ENCODE results near the gene SF3B3. TPM values are rescaled to one million over a fixed set of nuclear protein-coding genes. Genes with fewer than 3 reads are reported as not detected.

The SF3B3 gene
- polyA plus RNA-seq, 4 donors: 361 to 418 (median 369) TPM

DNA sequence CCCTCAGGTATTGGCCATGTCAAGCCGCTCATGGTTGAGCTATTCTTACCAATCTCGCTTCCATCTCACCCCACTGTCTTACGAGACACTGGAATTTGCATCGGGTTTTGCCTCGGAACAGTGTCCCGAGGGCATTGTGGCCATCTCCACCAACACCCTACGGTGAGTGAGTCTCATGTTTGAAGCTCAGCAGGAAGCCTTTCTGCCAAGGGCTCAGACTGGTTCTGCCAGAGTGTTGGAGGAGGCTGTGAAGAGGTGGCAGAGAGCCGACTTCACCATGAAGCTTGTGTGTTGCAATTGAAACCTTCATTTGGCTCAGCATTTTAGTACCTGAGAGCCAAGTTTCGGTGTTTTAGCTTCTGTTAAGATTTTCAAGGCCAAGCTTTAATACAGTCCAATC, 38.0 kb downstream of the SF3B3 start:
- no peak for DNase-seq (ENCODE audit: low read depth in 4 of 4, low spot score in 3 of 4)

DNA sequence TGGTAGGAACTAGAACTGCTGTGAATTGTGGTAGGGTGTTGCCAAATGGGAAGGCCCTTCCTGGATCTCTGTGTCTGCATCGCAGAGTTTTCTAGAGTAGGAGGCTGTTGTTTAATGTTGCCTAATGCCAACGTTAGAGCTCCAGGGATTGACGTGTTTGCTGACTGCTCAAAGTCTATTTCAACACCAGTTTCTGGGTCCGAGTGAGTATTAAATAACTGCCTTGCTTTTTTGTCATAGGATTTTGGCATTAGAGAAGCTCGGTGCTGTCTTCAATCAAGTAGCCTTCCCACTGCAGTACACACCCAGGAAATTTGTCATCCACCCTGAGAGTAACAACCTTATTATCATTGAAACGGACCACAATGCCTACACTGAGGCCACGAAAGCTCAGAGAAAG, 40.0 kb downstream of the SF3B3 start:
- DNase-seq (ENCODE audit: low read depth in 4 of 4, low spot score in 3 of 4): no peak

DNA sequence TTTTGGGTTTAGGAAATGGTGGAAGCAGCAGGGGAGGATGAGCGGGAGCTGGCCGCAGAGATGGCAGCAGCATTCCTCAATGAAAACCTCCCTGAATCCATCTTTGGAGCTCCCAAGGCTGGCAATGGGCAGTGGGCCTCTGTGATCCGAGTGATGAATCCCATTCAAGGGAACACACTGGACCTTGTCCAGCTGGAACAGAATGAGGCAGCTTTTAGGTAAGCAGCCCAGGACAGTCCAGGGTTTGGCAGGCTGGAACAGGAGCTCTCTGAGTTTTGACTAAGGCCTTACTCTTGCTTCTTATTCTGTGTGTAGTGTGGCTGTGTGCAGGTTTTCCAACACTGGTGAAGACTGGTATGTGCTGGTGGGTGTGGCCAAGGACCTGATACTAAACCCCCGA, 41.4 kb downstream of the SF3B3 start:
- DNase-seq (ENCODE audit: low read depth in 4 of 4, low spot score in 3 of 4): no peak

DNA sequence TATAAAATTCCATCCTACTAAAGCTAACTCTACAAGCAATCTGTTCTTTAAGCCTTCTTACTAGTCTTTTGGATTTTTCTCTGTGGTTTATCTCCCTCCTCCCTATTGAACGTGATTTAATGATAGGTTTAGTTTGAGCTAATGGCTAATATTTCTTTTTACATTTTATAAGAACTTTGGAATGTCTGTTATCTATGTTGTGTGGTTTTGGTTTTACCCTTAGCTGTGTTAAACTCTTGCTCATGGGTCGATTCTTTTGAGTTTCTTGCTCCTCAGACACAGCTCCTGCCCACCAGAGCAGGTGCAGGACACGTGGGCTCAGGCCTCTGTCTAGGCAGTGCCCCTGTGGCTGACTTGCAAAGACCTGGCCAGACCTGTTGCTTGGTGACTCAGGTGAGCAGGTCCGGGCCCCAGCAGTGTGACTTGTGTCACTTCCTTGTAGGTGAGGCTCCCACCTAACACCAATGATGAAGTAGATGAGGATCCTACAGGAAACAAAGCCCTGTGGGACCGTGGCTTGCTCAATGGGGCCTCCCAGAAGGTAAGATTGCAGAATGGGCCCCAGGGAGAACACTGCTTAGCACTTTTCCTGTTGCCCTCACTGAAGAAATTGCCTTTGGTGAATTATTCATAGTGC, 45.1 kb downstream of the SF3B3 start:
- DNase-seq (ENCODE audit: low read depth in 4 of 4, low spot score in 3 of 4): no peak

DNA sequence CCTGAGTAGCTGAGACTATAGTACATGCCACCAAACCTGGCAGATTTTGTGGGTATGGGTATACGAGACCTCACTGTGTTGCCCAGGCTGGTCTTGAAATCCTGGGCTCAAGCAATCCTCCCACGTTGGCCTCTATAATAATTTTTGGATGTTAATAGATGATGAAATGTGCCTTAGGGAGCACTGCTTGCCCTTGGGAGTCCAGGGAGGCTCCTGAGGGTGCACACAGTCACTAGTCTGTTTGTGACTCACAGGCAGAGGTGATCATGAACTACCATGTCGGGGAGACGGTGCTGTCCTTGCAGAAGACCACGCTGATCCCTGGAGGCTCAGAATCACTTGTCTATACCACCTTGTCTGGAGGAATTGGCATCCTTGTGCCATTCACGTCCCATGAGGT, 46.1 kb downstream of the SF3B3 start:
- DNase-seq (ENCODE audit: low read depth in 4 of 4, low spot score in 3 of 4): no peak

DNA sequence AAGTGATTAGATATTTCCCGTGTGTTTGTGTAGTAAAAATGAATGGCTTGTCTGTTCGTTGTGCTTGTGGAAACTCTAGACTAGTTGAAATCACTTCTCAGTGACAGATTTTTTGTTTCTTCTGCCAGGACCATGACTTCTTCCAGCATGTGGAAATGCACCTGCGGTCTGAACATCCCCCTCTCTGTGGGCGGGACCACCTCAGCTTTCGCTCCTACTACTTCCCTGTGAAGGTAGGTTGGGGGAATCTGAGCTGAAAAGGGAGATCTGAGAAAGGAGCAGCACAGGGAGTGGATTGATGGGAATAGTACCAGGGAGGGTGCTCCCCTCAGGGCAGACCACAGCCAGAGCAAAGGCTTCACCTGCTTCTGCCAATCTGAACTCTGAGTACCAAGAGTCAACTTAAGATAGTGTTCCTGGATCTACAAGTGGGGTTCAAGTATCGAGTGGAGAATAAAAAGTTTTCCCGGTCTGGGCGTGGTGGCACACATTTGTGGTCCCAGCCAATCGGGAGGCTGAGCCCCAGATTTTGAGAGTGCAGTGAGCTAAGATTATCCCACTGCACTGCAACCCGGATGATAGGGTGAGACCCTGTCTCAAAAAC, 47.5 kb downstream of the SF3B3 start:
- no peak for DNase-seq (ENCODE audit: low read depth in 4 of 4, low spot score in 3 of 4)

DNA sequence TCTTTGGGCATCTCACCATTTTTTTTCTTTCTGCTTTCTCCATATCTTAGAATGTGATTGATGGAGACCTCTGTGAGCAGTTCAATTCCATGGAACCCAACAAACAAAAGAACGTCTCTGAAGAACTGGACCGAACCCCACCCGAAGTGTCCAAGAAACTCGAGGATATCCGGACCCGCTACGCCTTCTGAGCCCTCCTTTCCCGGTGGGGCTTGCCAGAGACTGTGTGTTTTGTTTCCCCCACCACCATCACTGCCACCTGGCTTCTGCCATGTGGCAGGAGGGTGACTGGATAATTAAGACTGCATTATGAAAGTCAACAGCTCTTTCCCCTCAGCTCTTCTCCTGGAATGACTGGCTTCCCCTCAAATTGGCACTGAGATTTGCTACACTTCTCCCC, 48.0 kb downstream of the SF3B3 start:
- no peak for DNase-seq (ENCODE audit: low read depth in 4 of 4, low spot score in 3 of 4)

DNA sequence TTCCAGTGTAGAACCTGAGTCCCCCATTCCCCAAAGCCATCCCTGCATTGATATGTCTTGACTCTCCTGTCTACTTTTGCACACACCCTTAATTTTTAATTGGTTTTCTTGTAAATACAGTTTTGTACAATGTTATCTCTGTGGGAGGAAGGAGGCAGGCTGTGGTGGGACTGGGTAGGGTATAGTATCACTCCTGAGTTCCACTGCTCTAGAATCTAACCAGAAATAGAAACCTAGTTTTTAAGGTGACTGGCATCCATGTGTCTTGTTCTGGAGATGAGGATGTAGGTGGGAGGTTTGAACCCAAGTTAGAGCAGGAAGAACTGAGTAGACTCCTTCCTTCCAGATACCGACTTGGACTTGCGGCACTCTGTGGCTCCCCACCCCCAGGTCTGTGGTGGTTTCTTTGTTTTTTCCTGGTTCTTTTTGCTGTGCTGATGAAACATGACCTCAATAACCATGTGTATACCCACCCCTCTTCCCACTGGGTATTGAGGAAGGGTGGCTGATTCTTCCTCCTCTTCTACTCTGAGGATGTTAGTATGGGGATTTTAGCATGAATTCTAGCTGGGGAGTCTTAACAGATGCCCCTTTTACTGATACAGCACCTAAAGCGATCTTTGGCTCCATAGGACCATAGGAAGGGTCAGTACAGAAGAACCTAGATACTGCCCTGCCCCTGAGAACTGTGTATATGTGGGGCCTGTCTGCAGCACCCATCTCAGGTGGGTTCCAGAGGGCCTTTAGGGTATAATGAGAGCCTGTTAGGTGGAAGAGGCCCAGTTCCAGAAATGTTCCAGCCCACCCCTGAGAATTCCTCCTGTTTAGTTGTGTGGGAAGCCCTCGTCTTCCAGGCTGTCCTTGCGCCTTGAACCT, 48.7 kb downstream of the SF3B3 start:
- no peak for DNase-seq (ENCODE audit: low read depth in 4 of 4, low spot score in 3 of 4)

DNA sequence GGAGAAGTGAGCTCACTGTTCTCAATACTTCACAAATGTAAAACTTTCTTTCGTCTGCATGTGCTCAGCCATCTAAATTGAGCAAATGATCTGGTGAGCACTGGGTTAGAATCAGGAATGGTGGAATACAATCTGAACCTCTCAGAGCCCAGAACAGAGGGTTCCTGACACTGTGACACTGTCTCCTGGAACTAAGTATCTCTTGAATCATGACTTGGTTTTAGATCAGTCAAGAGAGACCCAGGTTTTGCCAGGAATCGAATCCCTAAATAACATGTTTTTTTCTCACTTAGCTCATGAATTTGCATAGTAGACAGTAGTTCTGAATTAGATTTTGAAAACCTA, 49.3 kb downstream of the SF3B3 start:
- DNase-seq (ENCODE audit: low read depth in 4 of 4, low spot score in 3 of 4): no peak

DNA sequence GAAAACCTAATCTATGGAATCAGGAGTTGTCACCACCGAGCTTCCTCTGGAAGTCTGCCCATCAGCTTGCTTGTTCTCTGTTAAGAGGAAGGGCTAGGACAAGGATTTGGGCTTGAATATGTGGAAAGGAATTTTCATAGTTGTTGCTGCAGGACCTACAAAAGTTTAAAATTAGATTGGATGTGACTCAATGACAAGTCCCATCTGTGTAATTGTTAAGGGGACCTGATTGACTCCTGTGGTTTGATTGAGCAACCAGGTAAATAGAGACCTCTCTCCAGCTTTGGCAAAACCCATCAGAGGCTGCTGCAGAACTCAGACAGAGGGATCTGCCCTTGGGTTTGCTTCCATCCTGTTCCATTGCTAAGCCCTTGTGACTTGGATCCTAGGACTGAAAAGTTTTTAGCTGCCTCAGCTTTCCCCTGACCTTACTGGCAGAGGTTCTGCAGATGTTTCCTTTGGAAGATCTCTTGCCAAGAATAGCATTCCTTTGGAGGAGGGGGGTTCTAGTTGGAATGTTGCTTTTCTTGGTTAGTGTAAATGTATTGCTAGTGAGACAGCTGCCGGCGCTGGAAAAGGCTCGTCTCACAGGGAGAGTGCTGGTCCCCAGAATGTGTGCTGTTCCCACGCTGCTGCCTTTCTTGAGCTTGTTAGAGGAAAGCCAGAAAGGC, 50.0 kb downstream of the SF3B3 start:
- DNase-seq (ENCODE audit: low read depth in 4 of 4, low spot score in 3 of 4): peak; percentile 47 to 72 (median 68)

DNA sequence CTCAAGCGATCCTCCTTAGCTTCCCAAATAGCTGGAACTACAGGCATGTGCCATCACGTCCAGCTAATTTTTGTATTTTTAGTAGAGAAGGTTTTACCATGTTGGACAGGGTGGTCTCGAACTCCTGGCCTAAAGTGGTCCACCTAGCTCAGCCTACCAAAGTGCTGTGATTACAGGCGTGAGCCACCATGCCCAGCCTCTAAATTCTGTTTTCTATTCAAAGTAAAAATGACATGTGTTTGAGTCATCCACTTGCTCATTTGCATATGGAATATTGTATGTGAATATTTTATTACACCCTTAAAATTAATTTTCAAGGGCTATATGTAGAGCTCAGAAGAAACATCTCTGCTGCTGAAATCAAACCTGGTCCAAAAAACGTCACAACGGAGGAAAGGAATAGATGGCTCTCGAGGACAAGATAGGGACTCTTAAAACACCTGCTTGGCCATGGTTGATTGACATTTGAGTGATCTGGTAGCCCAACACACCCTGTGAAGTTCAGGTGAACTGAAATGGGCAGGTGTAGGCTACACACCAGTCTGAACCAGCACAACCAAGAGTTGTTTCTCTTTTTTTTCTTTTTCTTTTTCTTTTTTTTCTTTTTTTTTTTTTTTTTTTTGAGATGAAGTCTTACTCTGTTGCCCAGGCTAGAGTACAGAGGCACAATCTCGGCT, 51.1 kb downstream of the SF3B3 start:
- DNase-seq (ENCODE audit: low read depth in 4 of 4, low spot score in 3 of 4): no peak

DNA sequence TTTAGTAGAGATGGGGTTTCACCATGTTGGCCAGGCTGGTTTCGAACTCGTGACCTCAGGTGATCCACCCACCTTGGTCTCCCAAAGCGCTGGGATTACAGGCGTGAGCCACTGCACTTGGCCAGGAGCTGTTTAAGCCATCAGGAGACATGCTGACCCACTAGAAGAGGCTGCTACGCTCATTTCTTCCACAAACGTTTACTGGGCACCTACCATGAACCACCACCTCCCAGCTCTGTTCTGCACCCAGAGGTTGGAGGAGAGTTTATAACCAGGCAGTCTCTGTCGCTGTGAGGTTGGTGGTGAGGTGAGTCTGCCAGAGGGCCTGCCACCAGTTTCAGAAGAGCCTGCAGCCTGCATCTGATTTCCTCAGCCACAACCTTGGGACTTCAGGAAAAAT, 51.8 kb downstream of the SF3B3 start:
- DNase-seq (ENCODE audit: low read depth in 4 of 4, low spot score in 3 of 4): no peak

DNA sequence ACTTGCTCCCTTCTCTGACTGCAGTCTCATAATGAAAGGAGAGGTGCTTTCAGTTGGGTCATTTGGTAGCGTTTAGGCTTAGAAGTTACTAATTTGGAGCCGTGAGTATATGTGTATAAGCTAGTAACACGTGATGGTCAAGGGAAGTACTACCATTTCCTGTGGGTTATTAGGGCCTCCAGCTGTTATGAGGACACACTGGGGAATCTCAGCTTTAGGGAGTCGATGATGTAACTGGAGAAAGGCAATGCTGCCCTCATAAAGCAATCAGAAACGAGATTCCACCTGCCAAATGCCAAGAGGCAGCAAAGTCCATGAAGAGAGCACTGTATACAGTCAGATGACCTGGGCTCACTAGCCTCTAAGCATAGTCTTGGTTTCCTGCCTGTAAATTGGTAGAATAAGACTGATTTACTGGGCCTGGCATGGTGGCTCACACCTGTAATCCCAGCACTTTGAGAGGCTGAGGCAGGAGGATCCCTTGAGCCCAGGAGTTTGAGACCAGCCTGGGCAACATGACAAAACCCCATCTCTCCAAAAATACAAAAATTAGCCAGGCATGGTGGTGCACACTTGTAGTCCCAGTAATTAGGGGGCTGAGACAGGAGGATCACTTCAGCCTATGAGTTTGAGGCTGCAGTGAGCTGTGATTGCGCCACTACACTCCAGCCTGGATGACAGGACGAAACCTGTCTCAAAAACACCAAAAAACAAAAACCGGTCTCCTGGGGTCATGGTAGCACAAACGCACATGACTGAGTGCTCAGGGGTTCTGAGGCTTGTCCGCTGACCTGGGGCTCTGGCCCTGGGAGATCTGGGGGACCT, 53.0 kb downstream of the SF3B3 start:
- peak in 1 of 4 donors; percentile 26 for DNase-seq (ENCODE audit: low read depth in 4 of 4, low spot score in 3 of 4)

DNA sequence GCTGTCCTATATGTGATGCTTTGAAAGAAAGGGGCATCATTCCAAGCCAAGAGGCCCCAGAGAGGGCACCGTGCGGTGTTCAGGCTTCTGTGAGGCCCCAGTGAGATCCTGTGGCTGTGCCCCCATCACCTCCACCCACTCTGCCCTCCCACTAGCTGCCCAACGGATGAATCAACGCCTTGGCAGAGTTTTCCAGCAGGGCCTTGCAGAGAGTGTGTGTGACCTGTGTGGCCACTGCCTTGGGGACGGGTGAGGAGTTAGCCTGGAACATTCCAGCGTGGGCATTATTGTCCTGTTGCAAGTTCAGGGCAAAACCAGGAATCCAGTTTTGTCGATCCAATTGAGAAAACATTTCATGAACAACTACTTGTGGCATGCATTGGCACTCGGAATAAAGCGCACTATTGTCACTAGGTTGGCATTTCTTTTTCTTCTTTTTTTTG, 53.7 kb downstream of the SF3B3 start:
- DNase-seq (ENCODE audit: low read depth in 4 of 4, low spot score in 3 of 4): no peak

DNA sequence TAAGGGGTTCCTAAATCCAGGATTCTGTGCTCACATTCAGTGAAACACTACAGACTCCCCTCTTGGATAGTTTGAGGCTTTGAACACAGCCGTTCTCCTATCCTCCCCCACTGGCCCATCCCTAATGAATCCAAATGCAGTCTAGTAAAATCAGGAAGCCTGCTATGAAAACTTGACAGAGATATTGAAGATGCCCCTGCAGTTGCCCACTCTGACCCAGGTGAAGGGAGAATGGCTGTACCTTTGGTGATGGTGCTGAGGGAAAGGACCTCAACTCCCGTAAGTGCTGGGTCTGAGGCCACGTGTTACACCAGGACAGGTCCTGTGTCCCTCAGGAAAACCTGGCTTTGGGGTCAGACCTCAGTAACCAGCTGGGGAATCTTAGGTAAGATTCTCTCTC, 54.4 kb downstream of the SF3B3 start:
- no peak for DNase-seq (ENCODE audit: low read depth in 4 of 4, low spot score in 3 of 4)

DNA sequence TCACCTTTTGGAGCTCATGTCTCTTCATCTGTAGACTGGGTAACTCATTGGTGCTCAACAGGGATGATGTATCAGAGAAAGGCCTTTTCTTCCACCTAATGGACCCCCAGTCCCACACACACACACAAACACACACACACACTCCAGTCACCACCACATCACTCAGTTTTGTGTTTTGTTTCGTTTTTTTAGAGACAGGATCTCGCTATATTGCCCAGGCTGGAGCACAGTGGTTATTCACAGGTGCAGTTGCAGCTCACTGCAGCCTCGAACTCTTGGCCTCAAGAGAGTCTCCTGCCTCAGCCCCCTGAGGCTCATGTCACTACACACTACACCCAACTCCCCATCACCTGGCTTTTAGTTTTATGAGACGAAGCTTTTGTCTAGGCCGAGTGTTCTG, 55.6 kb downstream of the SF3B3 start:
- DNase-seq (ENCODE audit: low read depth in 4 of 4, low spot score in 3 of 4): no peak

DNA sequence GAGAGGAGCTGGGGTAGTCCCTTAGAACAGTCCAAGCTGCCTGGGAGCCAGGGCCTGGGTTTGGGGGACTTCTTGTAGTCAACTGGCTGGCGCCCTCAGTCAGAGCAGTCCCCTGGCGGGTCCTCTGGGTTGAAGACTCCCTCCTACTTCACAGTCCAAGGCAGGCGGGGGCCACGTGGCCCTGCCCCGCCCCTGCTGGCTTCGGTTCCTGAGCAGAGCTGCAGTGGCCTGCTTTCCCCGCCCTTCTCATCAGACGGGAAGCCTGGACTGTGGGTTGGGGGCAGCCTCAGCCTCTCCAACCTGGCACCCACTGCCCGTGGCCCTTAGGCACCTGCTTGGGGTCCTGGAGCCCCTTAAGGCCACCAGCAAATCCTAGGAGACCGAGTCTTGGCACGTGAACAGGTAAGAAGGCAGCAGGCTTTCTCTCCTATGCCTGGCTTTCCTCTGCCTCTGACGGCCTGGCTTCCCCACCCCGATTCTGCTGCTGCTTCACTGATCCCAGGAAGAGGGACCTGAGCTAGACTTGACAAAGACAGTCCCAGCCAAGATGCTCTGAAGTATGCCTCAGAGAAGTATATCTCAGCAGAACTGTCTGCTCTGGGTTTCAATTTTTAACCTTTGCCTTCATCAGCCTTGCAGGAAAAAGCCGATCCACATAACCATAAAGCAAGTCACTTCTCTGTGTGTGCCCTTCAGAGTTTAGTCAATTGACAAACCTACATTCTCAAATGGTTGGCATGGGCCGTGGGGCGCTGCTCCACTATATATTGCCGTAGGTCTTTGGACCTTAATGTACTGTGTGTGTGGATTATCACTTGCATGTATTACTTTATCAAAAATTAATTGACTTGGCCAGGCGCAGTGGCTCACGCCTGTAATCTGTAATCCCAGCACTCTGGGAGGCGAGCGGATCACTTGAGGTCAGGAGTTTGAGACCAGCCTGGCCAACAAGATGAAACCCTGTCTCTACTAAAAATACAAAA, 56.3 kb downstream of the SF3B3 start:
- DNase-seq (ENCODE audit: low read depth in 4 of 4, low spot score in 3 of 4): no peak

DNA sequence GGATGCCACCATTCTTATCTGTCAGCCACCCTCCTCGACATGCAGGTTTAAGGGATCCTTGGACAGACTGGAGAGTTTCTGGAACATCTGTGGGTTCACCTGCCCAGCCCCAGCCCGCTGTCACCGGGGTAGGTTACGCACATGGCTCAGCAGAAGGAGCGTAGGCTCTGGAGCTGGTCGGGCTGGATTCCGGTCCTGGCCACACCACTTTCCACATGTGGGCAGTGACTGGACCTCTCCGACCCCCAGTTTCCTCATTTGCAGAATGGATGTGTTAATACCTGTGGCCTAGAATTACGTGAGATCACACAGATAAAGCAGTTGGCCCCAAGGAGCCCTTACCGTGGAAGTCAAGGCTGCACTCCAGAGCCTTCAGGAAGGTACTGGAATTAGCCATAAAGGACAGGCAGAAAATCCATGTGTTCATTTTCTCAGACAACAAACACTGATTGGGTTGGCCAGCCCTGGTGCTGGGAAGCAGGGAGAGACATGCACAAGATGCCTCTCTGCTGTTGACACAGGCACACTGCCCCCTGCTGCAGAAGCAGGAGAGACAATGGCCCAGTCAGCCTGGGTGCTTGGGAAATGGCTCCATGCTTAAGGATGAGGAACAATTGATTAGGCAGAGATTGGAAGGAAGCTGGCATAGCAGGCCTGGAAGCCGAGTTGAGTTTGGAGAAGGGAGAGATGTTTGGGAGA, 58.8 kb downstream of the SF3B3 start:
- no peak for DNase-seq (ENCODE audit: low read depth in 4 of 4, low spot score in 3 of 4)
